Measurements from ENCODE around the gene SLC16A7.

The SLC16A7 gene

DNA sequence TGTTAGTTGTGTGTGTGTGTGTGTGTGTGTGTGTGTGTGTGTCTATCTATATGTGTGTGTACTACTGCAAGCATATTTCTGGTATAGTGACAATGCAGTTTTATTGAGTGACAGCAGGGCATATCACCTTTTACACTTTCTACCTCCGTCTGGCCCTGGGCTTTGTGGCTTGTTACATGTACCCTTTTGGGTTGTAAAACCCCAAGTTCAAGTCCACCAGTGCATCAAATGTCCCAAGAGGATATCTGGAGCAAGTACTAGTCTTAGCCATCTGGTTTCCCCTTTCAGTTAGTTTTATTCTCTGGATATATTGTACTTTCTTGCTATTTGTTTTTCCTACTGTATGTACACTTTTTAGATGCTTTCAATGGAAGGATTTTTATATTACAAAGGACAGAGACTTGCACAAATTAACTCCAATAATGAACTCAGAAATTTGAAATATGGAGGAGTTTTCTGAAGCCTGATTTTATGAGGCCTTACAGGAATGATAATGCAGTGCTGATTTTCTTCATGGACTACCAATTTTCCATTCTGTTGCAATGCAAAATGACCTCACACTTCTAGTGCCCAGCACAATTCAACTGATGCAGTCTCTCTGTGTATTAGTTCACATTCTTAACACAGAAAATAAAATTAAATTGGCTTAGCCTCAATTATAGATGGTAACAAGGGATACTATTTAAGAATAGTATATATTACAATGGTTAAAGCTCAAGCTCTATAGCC lies 29.1 kb downstream of the SLC16A7 start:
- TF ChIP-seq, protein P1, sequence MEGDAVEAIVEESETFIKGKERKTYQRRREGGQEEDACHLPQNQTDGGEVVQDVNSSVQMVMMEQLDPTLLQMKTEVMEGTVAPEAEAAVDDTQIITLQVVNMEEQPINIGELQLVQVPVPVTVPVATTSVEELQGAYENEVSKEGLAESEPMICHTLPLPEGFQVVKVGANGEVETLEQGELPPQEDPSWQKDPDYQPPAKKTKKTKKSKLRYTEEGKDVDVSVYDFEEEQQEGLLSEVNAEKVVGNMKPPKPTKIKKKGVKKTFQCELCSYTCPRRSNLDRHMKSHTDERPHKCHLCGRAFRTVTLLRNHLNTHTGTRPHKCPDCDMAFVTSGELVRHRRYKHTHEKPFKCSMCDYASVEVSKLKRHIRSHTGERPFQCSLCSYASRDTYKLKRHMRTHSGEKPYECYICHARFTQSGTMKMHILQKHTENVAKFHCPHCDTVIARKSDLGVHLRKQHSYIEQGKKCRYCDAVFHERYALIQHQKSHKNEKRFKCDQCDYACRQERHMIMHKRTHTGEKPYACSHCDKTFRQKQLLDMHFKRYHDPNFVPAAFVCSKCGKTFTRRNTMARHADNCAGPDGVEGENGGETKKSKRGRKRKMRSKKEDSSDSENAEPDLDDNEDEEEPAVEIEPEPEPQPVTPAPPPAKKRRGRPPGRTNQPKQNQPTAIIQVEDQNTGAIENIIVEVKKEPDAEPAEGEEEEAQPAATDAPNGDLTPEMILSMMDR (IDR thresholded peaks at IDR 0.05; ENCODE audit: insufficient read depth, missing control alignments), result no peak
- FAIRE-seq (no peak), DNase-seq (ENCODE audit: insufficient read length, low spot score) (no peak)

DNA sequence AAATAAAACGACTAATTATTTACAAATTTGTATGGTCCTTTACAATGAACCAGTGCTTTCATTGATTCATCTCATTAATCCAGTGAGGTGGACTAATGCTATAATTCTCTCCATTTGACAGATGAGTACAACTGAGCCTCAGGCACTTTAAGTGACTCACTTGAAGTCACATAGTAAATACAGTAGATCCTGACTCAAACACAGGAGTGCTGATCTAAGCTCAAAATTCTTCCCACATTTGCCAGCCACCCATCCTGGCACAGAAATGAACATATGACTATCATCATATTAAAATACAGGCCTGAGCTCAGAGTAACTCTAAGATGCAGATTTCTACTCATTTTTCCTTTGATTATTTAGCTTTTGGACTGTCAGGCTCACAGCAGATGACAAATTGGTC lies 30.6 kb downstream of the SLC16A7 start:
- TF ChIP-seq, protein P1 (IDR thresholded peaks at IDR 0.05; ENCODE audit: insufficient read depth, missing control alignments), result no peak
- no peak for FAIRE-seq
- no peak for DNase-seq (ENCODE audit: insufficient read length, low spot score)

DNA sequence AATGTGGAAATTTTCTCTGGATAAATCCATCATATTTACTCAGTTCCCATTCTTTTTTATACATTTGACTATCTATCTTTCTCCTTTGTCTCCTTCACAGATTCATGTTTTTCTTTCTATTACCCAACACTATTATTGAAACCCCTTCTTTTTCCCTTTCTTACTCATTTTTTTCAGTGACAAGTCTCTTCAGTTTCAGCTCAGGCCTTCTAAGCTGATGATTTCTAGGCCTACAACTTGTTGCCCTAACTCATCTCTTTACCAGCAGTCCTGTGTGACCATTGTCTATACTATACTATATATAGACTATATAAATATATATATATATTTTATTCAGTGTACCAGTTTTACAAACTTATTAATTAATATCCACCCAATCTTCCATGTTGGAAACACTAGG lies 31.8 kb downstream of the SLC16A7 start:
- DNase-seq (ENCODE audit: insufficient read length, low spot score), result no peak
- TF ChIP-seq, protein P1 (IDR thresholded peaks at IDR 0.05; ENCODE audit: insufficient read depth, missing control alignments), result no peak
- no peak for FAIRE-seq

DNA sequence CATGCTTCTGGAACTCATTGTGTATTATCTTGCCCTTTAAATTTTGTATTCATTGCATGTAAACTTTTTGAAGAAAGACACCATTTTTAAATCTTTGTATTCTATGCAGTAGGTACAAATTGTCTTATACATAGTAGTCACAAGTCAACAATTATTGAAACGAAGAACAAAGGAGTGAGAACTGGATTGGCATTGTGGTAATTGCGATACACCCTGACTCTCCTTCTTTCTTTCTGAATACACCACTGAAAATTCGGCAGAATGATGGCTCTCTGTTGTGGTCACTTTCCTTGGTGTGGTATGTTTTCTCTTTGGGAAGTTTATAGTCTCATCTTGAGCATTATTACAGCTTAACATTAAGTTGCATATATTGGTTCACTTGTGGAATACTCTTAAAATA lies 34.1 kb downstream of the SLC16A7 start:
- TF ChIP-seq, protein P1 (IDR thresholded peaks at IDR 0.05; ENCODE audit: insufficient read depth, missing control alignments), result no peak
- FAIRE-seq (no peak), DNase-seq (ENCODE audit: insufficient read length, low spot score) (no peak)

DNA sequence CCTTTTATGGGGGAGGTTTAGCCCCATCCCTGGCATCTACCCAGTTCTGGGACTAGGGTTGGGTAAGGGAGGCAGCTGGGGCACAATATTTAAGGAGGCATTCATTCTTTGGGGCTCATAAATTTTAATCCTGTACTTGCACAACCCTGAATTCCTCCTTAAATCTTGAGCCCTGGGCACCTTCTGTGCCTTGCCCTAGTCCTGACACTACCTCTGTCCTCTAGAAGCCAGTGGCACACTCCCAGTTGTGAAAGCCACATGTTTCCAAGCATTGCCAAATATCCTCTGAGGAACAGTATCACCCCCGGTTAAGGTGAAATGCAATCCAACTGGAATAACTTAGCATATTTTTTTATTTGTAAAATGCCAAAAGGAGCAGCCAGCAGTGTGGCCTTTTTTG lies 36.6 kb downstream of the SLC16A7 start:
- FAIRE-seq, result no peak
- no peak for DNase-seq (ENCODE audit: insufficient read length, low spot score)
- TF ChIP-seq, protein P1 (IDR thresholded peaks at IDR 0.05; ENCODE audit: insufficient read depth, missing control alignments), result no peak

DNA sequence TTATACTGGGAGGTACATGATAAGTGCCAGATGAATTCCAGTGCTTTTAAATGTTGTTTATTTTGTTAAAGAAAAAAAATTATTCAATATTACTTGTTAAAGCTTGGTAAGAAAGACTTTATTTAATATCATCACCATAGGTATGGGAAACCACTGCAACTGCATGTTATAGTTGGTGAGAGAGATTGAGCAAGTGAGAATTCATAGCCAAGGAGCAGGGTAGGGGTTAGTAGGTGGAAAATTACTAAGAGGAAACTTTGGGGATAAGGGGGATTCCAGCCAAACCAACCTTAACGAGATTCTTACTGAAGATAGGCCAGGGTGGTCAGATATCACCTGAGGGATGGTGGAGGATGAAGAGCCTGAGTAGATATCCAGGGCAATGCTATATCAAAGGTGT lies 38.4 kb downstream of the SLC16A7 start:
- DNase-seq (ENCODE audit: insufficient read length, low spot score), result no peak
- TF ChIP-seq, protein P1 (IDR thresholded peaks at IDR 0.05; ENCODE audit: insufficient read depth, missing control alignments), result no peak
- FAIRE-seq, result no peak

DNA sequence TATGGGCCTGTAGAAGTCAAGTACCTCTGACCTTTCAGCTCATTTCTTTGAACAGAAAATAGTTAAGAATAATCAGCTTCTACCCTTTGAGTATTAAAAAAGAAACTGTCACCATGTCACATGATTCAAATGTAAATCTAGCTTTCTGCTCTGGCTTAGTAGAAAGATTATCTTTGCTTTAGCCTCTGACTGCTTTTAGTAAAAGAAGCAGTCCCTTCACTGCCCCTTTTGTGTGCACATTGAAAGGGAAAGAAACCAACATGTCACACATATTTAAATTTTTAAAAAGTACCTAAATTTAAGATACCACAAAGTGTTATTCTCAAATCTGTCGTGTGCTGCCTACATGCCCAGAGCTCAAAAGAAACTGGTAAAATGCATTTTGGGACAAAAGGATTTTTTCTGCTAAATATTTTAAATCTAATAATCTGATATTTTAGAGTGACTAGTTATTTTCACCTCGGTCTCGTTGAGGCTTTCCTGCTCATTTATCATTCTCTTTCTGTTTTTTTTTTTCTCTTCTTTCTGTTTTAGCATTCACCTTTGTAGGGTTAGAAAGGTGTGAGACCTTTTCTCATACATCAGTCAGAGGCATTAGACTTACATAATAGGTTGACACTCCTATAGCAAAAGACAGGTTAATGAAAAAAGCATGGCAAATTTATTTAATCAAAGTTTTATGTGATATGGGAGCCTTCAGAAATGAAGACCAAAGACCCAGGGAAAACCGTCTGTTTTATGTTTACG lies 41.3 kb downstream of the SLC16A7 start:
- FAIRE-seq (no peak), DNase-seq (ENCODE audit: insufficient read length, low spot score) (no peak)

More for the DNA sequence above, 41.3 kb downstream of the SLC16A7 start:
- TF ChIP-seq, protein P1 (IDR thresholded peaks at IDR 0.05; ENCODE audit: insufficient read depth, missing control alignments), result no peak
